CD4-positive, alpha-beta T cell (primary cell): ENCODE data around the gene AANAT. TPM values are rescaled to one million over a fixed set of nuclear protein-coding genes. Genes with fewer than 3 reads are reported as not detected.

Source experiments
- ATAC-seq: fragments of 200-7000 bp; cut with Tn5 transposase; one replicate; pipeline ENCODE4 v1.10.0; 2022; ENCODE audit warnings: mild to moderate bottlenecking; ENCODE audit not compliant: poor library complexity
- CTCF ChIA-PET: fragments of 350-600 bp; sonication (Branson Sonifier 250); formaldehyde crosslinking; loops from one replicate; lab custom pipeline; 2021; ENCODE audit warnings: antibody characterized with exemption, inconsistent platforms; lab: Charles Lee
- POLR2A ChIA-PET: fragments of 350-600 bp; sonication (Branson Sonifier 250); formaldehyde crosslinking; loops from one replicate; lab custom pipeline; 2021; ENCODE audit warnings: antibody characterized with exemption, inconsistent platforms; lab: Charles Lee
- DNase-seq, 14 experiments: peaks; one replicate each; pipeline ENCODE4 v3.0.0-alpha.2; 2013 to 2020; ENCODE audit warnings: mixed read lengths in 2 of 14
- H3K27ac ChIP-seq, 2 donors: one replicate each; pipeline versions ENCODE4 v1.5.1 to v1.7.0; 2013; ENCODE audit warnings: low read length in 2 of 2, low read depth in 1 of 2, mild to moderate bottlenecking in 1 of 2
- H3K27me3 ChIP-seq, 2 experiments: 1 replicate in 1 of 2; 2 replicates in 1 of 2; pipeline versions ENCODE4 v1.6.1 to v1.7.0; 2013; ENCODE audit warnings: low read length in 2 of 2, control low read depth in 1 of 2, mild to moderate bottlenecking in 1 of 2, moderate library complexity in 1 of 2; ENCODE audit not compliant: insufficient read depth in 2 of 2, control insufficient read depth in 1 of 2
- H3K36me3 ChIP-seq: one replicate; pipeline ENCODE4 v1.6.1; 2013; ENCODE audit warnings: low read length, control low read depth; ENCODE audit not compliant: insufficient read depth
- H3K4me1 ChIP-seq: one replicate; pipeline ENCODE4 v1.6.1; 2013; ENCODE audit warnings: low read length, control low read depth; ENCODE audit not compliant: insufficient read depth
- H3K4me3 ChIP-seq: one replicate; pipeline ENCODE4 v1.5.1; 2013; ENCODE audit warnings: mild to moderate bottlenecking, low read length, moderate library complexity
- H3K9me3 ChIP-seq, 2 experiments: 1 replicate in 1 of 2; 2 replicates in 1 of 2; pipeline versions ENCODE4 v1.6.1 to v1.7.0; 2013; ENCODE audit warnings: low read length in 2 of 2, mild to moderate bottlenecking in 2 of 2, control low read depth in 1 of 2, moderate library complexity in 1 of 2; ENCODE audit not compliant: control insufficient read depth in 1 of 2, insufficient read depth in 1 of 2
- H3K27ac Mint-ChIP-seq: one replicate; pipeline ENCODE4 v1.8.0; 2020; ENCODE audit warnings: mixed read lengths
- H3K27me3 Mint-ChIP-seq: one replicate; pipeline ENCODE4 v1.8.0; 2021; ENCODE audit warnings: mixed read lengths
- H3K36me3 Mint-ChIP-seq: one replicate; pipeline ENCODE4 v1.8.0; 2021; ENCODE audit warnings: low read depth, mixed read lengths
- H3K4me1 Mint-ChIP-seq: one replicate; pipeline ENCODE4 v1.8.0; 2021; ENCODE audit warnings: low read depth, mixed read lengths
- H3K4me3 Mint-ChIP-seq: one replicate; pipeline ENCODE4 v1.8.0; 2020; ENCODE audit warnings: mild to moderate bottlenecking, mixed read lengths
- H3K9me3 Mint-ChIP-seq: one replicate; pipeline ENCODE4 v1.8.0; 2020; ENCODE audit warnings: mixed read lengths
- CTCF ChIP-seq: fragments of 200-600 bp; IDR thresholded peaks from one replicate; pipeline ENCODE4 v1.8.0; 2022; ENCODE audit warnings: antibody characterized with exemption, mild to moderate bottlenecking
- intact Hi-C, 2 experiments: fragments of 100-400 bp; cut with DNase I in 1 of 2; cut with micrococcal nuclease in 1 of 2; formaldehyde crosslinking; loops; one replicate each; pipeline versions ENCODE4 v1.15.1 to v1.9.0; 2023 to 2025; cut with DNase I, micrococcal nuclease
- total RNA-seq, 174 experiments: library from RNA in 2 of 174; stranded (reverse) in 2 of 174; gene quantifications; one replicate each; pipeline ENCODE4 v1.2.3 and lab custom pipeline; 2021 to 2026

The AANAT gene
- total RNA-seq, 2 experiments from 2014 or later: 0.14 TPM; not detected in 1

GRCh38 chr17:76461765-76462555 is 5.4 kb upstream of the AANAT start:
- no peaks in the 10 kb centered on the region for H3K9me3 Mint-ChIP-seq
- DNase-seq (no peak), ATAC-seq (no peak)
- peaks cover 4% of the 10 kb centered on the region for H3K4me1 Mint-ChIP-seq
- Histone ChIP-seq H3K36me3 (no peaks in the 10 kb centered on the region), H3K4me1 (peaks cover 6% of the 10 kb centered on the region), H3K9me3 (no peaks in the 10 kb centered on the region), H3K27me3 (no peaks in the 10 kb centered on the region), H3K27ac (no peak overlapping the region), H3K4me3 (no peak overlapping the region)
- intact Hi-C loops: no loop called here
- no peak overlapping the region for H3K27ac Mint-ChIP-seq
- ChIA-PET POLR2A (no interaction called here), CTCF (interaction anchor here (1.0 kb wide), 1 partner anchor 8 kb away, joined by 3 read pairs; the partner anchor contains the start of gene UBE2O)
- no peak overlapping the region for H3K4me3 Mint-ChIP-seq
- H3K36me3 Mint-ChIP-seq: no peaks in the 10 kb centered on the region
- H3K27me3 Mint-ChIP-seq: no peaks in the 10 kb centered on the region
- no peak for TF ChIP-seq CTCF

- POLR2A ChIA-PET: no interaction called here
- no peak for ATAC-seq
- Mint-ChIP-seq H3K4me1 (peaks cover 4% of the 10 kb centered on the region), H3K27me3 (no peaks in the 10 kb centered on the region), H3K4me3 (no peak overlapping the region), H3K9me3 (no peaks in the 10 kb centered on the region), H3K36me3 (no peaks in the 10 kb centered on the region), H3K27ac (no peak overlapping the region)
- H3K9me3 ChIP-seq: no peaks in the 10 kb centered on the region
- H3K36me3 ChIP-seq: no peaks in the 10 kb centered on the region
- CTCF ChIA-PET: interaction anchor here (1.0 kb wide), 1 partner anchor 9 kb away, joined by 3 read pairs; the partner anchor contains the start of gene UBE2O
- H3K27ac ChIP-seq: no peak overlapping the region
- intact Hi-C loops: no loop called here
- no peak for TF ChIP-seq CTCF
- H3K4me3 ChIP-seq: no peak overlapping the region
- peaks cover 6% of the 10 kb centered on the region for H3K4me1 ChIP-seq
- DNase-seq: no peak
- H3K27me3 ChIP-seq: no peaks in the 10 kb centered on the region
Measured at GRCh38 chr17:76462556-76463290, 4.7 kb upstream of the AANAT start.

GRCh38 chr17:76466775-76467130 is 650 bp upstream of the AANAT start:
- H3K4me3 ChIP-seq: no peak overlapping the region
- H3K27ac Mint-ChIP-seq: no peak overlapping the region
- H3K9me3 Mint-ChIP-seq: no peaks in the 10 kb centered on the region
- H3K27me3 ChIP-seq: no peaks in the 10 kb centered on the region
- ChIA-PET CTCF (interaction anchor here (0.7 to 1.5 kb wide), 3 partner anchors 40 to 157 kb away, joined by 3 to 6 read pairs (median 5); no protein-coding TSS in a partner anchor), POLR2A (interaction anchor here (0.9 kb wide), 1 partner anchor 35 kb away, joined by 3 read pairs; no protein-coding TSS in a partner anchor)
- H3K27ac ChIP-seq: no peak overlapping the region
- intact Hi-C loops: loop anchor here (1.0 to 5.0 kb wide), 4 partner anchors 40 to 158 kb away; no protein-coding TSS in a partner anchor
- ATAC-seq (no peak), DNase-seq (no peak)
- no peaks in the 10 kb centered on the region for H3K27me3 Mint-ChIP-seq
- H3K4me1 Mint-ChIP-seq: peaks cover 4% of the 10 kb centered on the region
- TF ChIP-seq CTCF: no peak
- peaks cover 6% of the 10 kb centered on the region for H3K4me1 ChIP-seq
- H3K9me3 ChIP-seq: no peaks in the 10 kb centered on the region
- H3K36me3 Mint-ChIP-seq: peaks cover 9% of the 10 kb centered on the region
- no peak overlapping the region for H3K4me3 Mint-ChIP-seq
- peaks cover 10% of the 10 kb centered on the region for H3K36me3 ChIP-seq
